ENCODE data around the gene MAMSTR. TPM values are rescaled to one million over a fixed set of nuclear protein-coding genes. Genes with fewer than 3 reads are reported as not detected.
A peak's percentile ranks its signal among the peaks of the same experiment; 100 is the strongest.

MAMSTR gene
- total RNA-seq, 1 donor from 2014 or later: 2.1 TPM

DNA sequence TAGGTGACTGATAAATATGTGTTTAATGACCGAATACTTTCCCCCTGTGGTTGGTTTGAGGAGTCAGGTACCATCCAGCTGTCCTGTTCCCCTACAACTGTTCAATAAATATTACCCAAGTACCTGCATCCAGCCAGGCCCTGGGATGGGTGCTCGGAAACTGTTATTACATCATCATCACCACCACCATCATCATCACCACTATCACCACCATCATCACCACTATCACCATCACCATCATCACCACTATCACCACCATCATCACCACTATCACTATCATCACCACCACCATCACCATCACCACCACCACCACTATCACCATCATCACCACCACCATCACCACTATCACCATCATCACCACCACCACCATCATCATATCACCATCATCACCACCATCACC lies 50.8 kb downstream of the MAMSTR start:
- peaks cover 10% of the 10 kb centered on the region for H3K27me3 Mint-ChIP-seq
- DNase-seq (ENCODE audit: low spot score, unreplicated experiment): no peak
- no peaks in the 10 kb centered on the region for H3K9me3 Mint-ChIP-seq (ENCODE audit: low read depth)
- H3K4me1 Mint-ChIP-seq (ENCODE audit: low read depth): peaks cover 3% of the 10 kb centered on the region
- H3K36me3 Mint-ChIP-seq (ENCODE audit: insufficient read depth): no peaks in the 10 kb centered on the region
- H3K4me3 Mint-ChIP-seq (ENCODE audit: low read depth): no peak overlapping the region
- H3K27ac Mint-ChIP-seq: peak overlapping the region; percentile 3
- TF ChIP-seq, protein P1, sequence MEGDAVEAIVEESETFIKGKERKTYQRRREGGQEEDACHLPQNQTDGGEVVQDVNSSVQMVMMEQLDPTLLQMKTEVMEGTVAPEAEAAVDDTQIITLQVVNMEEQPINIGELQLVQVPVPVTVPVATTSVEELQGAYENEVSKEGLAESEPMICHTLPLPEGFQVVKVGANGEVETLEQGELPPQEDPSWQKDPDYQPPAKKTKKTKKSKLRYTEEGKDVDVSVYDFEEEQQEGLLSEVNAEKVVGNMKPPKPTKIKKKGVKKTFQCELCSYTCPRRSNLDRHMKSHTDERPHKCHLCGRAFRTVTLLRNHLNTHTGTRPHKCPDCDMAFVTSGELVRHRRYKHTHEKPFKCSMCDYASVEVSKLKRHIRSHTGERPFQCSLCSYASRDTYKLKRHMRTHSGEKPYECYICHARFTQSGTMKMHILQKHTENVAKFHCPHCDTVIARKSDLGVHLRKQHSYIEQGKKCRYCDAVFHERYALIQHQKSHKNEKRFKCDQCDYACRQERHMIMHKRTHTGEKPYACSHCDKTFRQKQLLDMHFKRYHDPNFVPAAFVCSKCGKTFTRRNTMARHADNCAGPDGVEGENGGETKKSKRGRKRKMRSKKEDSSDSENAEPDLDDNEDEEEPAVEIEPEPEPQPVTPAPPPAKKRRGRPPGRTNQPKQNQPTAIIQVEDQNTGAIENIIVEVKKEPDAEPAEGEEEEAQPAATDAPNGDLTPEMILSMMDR (IDR thresholded peaks at IDR 0.05; ENCODE audit: unreplicated experiment): no peak

DNA sequence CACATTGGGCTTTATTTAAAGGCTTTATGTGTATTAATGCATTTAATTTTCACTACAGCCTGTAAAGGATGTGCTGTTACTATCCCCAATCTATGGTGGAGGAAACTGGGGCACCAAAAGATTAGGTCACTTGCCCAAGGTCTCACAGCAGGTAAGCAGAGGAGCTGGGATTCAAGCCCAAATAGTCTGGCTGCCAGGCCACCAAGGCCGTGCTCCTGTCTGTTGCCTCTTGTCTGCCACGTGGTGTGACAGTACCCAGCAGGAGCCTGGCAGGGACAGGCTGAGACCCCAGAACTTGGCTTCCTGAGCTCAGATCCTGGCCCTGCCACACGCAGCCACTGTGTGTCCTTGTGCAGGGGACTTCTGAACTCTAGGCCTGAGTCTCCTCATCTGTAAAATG lies 51.2 kb downstream of the MAMSTR start:
- Mint-ChIP-seq H3K4me1 (ENCODE audit: low read depth) (peaks cover 3% of the 10 kb centered on the region), H3K27ac (no peak overlapping the region), H3K27me3 (peaks cover 7% of the 10 kb centered on the region), H3K4me3 (ENCODE audit: low read depth) (no peak overlapping the region), H3K9me3 (ENCODE audit: low read depth) (no peaks in the 10 kb centered on the region), H3K36me3 (ENCODE audit: insufficient read depth) (no peaks in the 10 kb centered on the region)
- TF ChIP-seq, protein P1 (IDR thresholded peaks at IDR 0.05; ENCODE audit: unreplicated experiment): no peak
- DNase-seq (ENCODE audit: low spot score, unreplicated experiment): no peak

DNA sequence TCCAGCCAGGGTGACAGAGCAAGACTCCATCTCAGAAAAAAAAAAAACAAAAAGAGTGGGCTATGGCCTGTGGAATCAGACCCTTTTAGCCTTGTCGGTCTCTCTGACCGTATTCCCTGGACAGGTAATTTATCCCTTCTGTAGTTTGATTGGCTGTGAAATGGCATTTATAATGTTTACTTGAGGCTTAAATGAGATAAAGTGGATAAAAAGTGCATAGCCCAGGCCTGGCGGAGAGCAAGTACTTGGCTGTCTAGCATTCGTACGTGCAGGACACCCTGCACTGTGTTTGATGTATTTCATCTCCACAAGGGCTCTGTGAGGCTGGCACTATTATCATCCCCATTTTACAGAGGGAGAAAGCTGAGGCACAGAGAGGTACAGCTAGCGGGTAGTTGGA lies 53.7 kb downstream of the MAMSTR start:
- H3K36me3 Mint-ChIP-seq (ENCODE audit: insufficient read depth): no peaks in the 10 kb centered on the region
- H3K4me1 Mint-ChIP-seq (ENCODE audit: low read depth): no peaks in the 10 kb centered on the region
- TF ChIP-seq, protein P1 (IDR thresholded peaks at IDR 0.05; ENCODE audit: unreplicated experiment): no peak
- DNase-seq (ENCODE audit: low spot score, unreplicated experiment): no peak
- H3K27ac Mint-ChIP-seq: no peak overlapping the region
- H3K9me3 Mint-ChIP-seq (ENCODE audit: low read depth): peaks cover 3% of the 10 kb centered on the region
- peaks cover 3% of the 10 kb centered on the region for H3K27me3 Mint-ChIP-seq
- no peak overlapping the region for H3K4me3 Mint-ChIP-seq (ENCODE audit: low read depth)

DNA sequence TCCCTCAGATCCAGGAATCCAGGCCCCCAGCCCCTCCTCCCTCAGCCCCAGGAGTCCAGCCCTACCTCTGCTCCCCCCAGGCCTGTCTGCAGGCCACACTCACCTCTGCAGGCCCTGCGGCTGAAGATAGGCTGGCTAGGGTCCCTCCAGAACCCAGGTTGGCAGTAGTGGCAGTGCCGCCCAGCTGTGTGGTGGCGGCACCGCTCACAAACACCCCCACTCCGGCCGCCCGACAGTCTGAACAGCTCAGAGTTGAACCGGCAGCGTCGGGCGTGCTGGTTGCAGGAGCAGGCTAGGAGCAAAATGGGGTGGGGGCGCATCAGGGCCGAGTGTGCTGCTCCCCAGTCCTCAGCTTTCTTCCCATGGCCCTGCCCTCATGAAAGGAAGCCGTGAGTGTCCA lies 55.0 kb downstream of the MAMSTR start:
- no peak overlapping the region for H3K27ac Mint-ChIP-seq
- TF ChIP-seq, protein P1 (IDR thresholded peaks at IDR 0.05; ENCODE audit: unreplicated experiment): no peak
- no peaks in the 10 kb centered on the region for H3K36me3 Mint-ChIP-seq (ENCODE audit: insufficient read depth)
- no peak overlapping the region for H3K4me3 Mint-ChIP-seq (ENCODE audit: low read depth)
- H3K27me3 Mint-ChIP-seq: peaks cover 3% of the 10 kb centered on the region
- no peaks in the 10 kb centered on the region for H3K4me1 Mint-ChIP-seq (ENCODE audit: low read depth)
- H3K9me3 Mint-ChIP-seq (ENCODE audit: low read depth): peaks cover 3% of the 10 kb centered on the region
- no peak for DNase-seq (ENCODE audit: low spot score, unreplicated experiment)

DNA sequence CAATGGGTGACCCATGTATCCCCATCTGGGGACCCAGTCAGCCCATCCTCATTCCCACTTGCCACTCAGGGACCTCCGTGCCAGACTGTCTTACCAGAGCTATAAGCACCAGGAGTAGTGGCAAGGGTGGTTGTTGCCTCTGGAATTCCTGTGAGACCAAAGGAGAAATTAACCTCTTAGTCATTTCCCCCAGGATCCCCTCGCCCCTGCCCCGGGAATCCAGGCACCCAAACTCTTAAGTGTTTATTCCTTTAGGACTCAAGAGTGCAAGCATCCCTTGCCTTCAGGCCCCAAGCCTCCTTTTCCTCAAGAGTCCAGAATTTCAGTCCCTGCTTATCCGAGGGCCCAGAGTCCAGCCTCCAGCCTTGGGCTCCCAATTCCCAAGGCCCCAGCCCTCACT lies 55.9 kb downstream of the MAMSTR start:
- Mint-ChIP-seq H3K9me3 (ENCODE audit: low read depth) (peaks cover 3% of the 10 kb centered on the region), H3K27ac (no peak overlapping the region), H3K36me3 (ENCODE audit: insufficient read depth) (no peaks in the 10 kb centered on the region), H3K4me1 (ENCODE audit: low read depth) (no peaks in the 10 kb centered on the region), H3K27me3 (peaks cover 4% of the 10 kb centered on the region), H3K4me3 (ENCODE audit: low read depth) (no peak overlapping the region)
- TF ChIP-seq, protein P1 (IDR thresholded peaks at IDR 0.05; ENCODE audit: unreplicated experiment): no peak
- DNase-seq (ENCODE audit: low spot score, unreplicated experiment): no peak

Other genes starting within 250 kb of the MAMSTR start
- gene LMTK3, start 207.9 kb downstream of the MAMSTR start, total RNA-seq: 11.4 and 12.7 TPM in 2 replicates
- not detected in 2 replicates for gene SULT2B1, start 167.6 kb downstream of the MAMSTR start, total RNA-seq
- not detected in 2 replicates for gene SPACA4, start 113.0 kb downstream of the MAMSTR start, total RNA-seq
- 3.8 and 4.3 TPM in 2 replicates for gene FAM83E, start 104.6 kb downstream of the MAMSTR start, total RNA-seq
- gene RPL18, start 100.5 kb downstream of the MAMSTR start, total RNA-seq: 1,379 and 1,392 TPM in 2 replicates
- 137 and 138 TPM in 2 replicates for gene SPHK2, start 100.2 kb downstream of the MAMSTR start, total RNA-seq
- gene DBP, start 82.3 kb downstream of the MAMSTR start, total RNA-seq: 5.1 and 5.3 TPM in 2 replicates
- gene CA11, start 73.5 kb downstream of the MAMSTR start, total RNA-seq: 8.9 and 9.6 TPM in 2 replicates
- gene NTN5, start 46.7 kb downstream of the MAMSTR start, total RNA-seq: 0.91 and 1.0 TPM in 2 replicates
- gene FUT2, start 23.8 kb downstream of the MAMSTR start, total RNA-seq: 1.4 and 2.4 TPM in 2 replicates
- 1.9 and 2.4 TPM in 2 replicates for gene RASIP1, start 20.9 kb upstream of the MAMSTR start, total RNA-seq
- gene IZUMO1, start 27.2 kb upstream of the MAMSTR start, total RNA-seq: 0.55 and 1.0 TPM in 2 replicates
- 5.4 and 6.9 TPM in 2 replicates for gene FUT1, start 32.9 kb upstream of the MAMSTR start, total RNA-seq
- not detected in 2 replicates for gene FGF21, start 35.8 kb upstream of the MAMSTR start, total RNA-seq
- 61.0 and 70.0 TPM in 2 replicates for gene BCAT2, start 91.3 kb upstream of the MAMSTR start, total RNA-seq
- 20.5 and 22.1 TPM in 2 replicates for gene HSD17B14, start 116.8 kb upstream of the MAMSTR start, total RNA-seq
- gene PLEKHA4, start 148.9 kb upstream of the MAMSTR start, total RNA-seq: 8.5 and 11.7 TPM in 2 replicates
- 44.5 and 48.9 TPM in 2 replicates for gene PPP1R15A, start 152.7 kb upstream of the MAMSTR start, total RNA-seq
- 0.46 TPM in 1 of 2 replicates, not detected in the other for gene TULP2, start 179.0 kb upstream of the MAMSTR start, total RNA-seq
- gene NUCB1, start 180.6 kb upstream of the MAMSTR start, total RNA-seq: 149 and 165 TPM in 2 replicates
- gene DHDH, start 214.0 kb upstream of the MAMSTR start, total RNA-seq: 1.1 and 1.8 TPM in 2 replicates
- gene BAX, start 235.2 kb upstream of the MAMSTR start, total RNA-seq: 141 and 153 TPM in 2 replicates
- gene FTL, start 245.6 kb upstream of the MAMSTR start, total RNA-seq: 2,544 and 2,716 TPM in 2 replicates